Measurements from ENCODE around the gene MLYCD. TPM values are rescaled to one million over a fixed set of nuclear protein-coding genes. Genes with fewer than 3 reads are reported as not detected.

The MLYCD gene
- total and polyA plus RNA-seq, 4 donors, result 1.6 to 9.2 (median 6.8) TPM

GRCh38 chr16:83862661-83863060, 36.3 kb upstream of the MLYCD start:
- ATAC-seq (ENCODE audit: low FRiP score), result no peak
- Histone ChIP-seq H3K27me3 (ENCODE audit: control insufficient read depth in 1 of 2, insufficient read depth in 2 of 2, low read length in 1 of 2) (no peaks in the 10 kb centered on the region), H3K27ac (ENCODE audit: low read depth in 1 of 2, low read length in 2 of 2) (no peak overlapping the region), H3K4me3 (ENCODE audit: low read length in 2 of 2) (no peak overlapping the region), H3K36me3 (ENCODE audit: control insufficient read depth in 1 of 2, insufficient read depth in 2 of 2, low read length in 1 of 2) (no peaks in the 10 kb centered on the region), H3K9me3 (ENCODE audit: control insufficient read depth, low read length) (no peaks in the 10 kb centered on the region), H3K4me1 (ENCODE audit: control insufficient read depth in 1 of 2, insufficient read depth in 2 of 2, low read length in 2 of 2) (no peaks in the 10 kb centered on the region)
- intact Hi-C loops (cut with DNase I), result no loop called here
- WGBS, 2 donors, result 82 to 84% methylated on average over 7 of the region's 7 CpGs
- DNase-seq, result no peak

GRCh38 chr16:83863682-83864081, 35.2 kb upstream of the MLYCD start:
- Histone ChIP-seq H3K27ac (ENCODE audit: low read depth in 1 of 2, low read length in 2 of 2) (no peak overlapping the region), H3K36me3 (ENCODE audit: control insufficient read depth in 1 of 2, insufficient read depth in 2 of 2, low read length in 1 of 2) (no peaks in the 10 kb centered on the region), H3K4me1 (ENCODE audit: control insufficient read depth in 1 of 2, insufficient read depth in 2 of 2, low read length in 2 of 2) (no peaks in the 10 kb centered on the region), H3K27me3 (ENCODE audit: control insufficient read depth in 1 of 2, insufficient read depth in 2 of 2, low read length in 1 of 2) (no peaks in the 10 kb centered on the region), H3K4me3 (ENCODE audit: low read length in 2 of 2) (no peak overlapping the region), H3K9me3 (ENCODE audit: control insufficient read depth, low read length) (no peaks in the 10 kb centered on the region)
- ATAC-seq (ENCODE audit: low FRiP score) (no peak), DNase-seq (no peak)
- intact Hi-C loops (cut with DNase I), result no loop called here
- 79 to 88% methylated on average over 1 of the region's 1 CpG for WGBS, 2 donors

- H3K4me3 ChIP-seq (ENCODE audit: low read length in 2 of 2), result no peak overlapping the region
- H3K9me3 ChIP-seq (ENCODE audit: control insufficient read depth, low read length), result no peaks in the 10 kb centered on the region
- intact Hi-C loops (cut with DNase I), result no loop called here
- no peak for ATAC-seq (ENCODE audit: low FRiP score)
- no peaks in the 10 kb centered on the region for H3K36me3 ChIP-seq (ENCODE audit: control insufficient read depth in 1 of 2, insufficient read depth in 2 of 2, low read length in 1 of 2)
- 78 to 79% methylated on average over 5 of the region's 5 CpGs for WGBS, 2 donors
- no peaks in the 10 kb centered on the region for H3K27me3 ChIP-seq (ENCODE audit: control insufficient read depth in 1 of 2, insufficient read depth in 2 of 2, low read length in 1 of 2)
- H3K27ac ChIP-seq (ENCODE audit: low read depth in 1 of 2, low read length in 2 of 2), result no peak overlapping the region
- no peak for DNase-seq
- no peaks in the 10 kb centered on the region for H3K4me1 ChIP-seq (ENCODE audit: control insufficient read depth in 1 of 2, insufficient read depth in 2 of 2, low read length in 2 of 2)
These were observed 28.1 kb upstream of the MLYCD start for GRCh38 chr16:83870830-83871229.

GRCh38 chr16:83878838-83879237, 20.1 kb upstream of the MLYCD start:
- H3K4me1 ChIP-seq (ENCODE audit: control insufficient read depth in 1 of 2, insufficient read depth in 2 of 2, low read length in 2 of 2), result no peaks in the 10 kb centered on the region
- ATAC-seq (ENCODE audit: low FRiP score) (no peak), DNase-seq (no peak)
- no peaks in the 10 kb centered on the region for H3K9me3 ChIP-seq (ENCODE audit: control insufficient read depth, low read length)
- H3K36me3 ChIP-seq (ENCODE audit: control insufficient read depth in 1 of 2, insufficient read depth in 2 of 2, low read length in 1 of 2), result no peaks in the 10 kb centered on the region
- intact Hi-C loops (cut with DNase I), result no loop called here
- H3K4me3 ChIP-seq (ENCODE audit: low read length in 2 of 2), result no peak overlapping the region
- H3K27ac ChIP-seq (ENCODE audit: low read depth in 1 of 2, low read length in 2 of 2), result no peak overlapping the region
- no peaks in the 10 kb centered on the region for H3K27me3 ChIP-seq (ENCODE audit: control insufficient read depth in 1 of 2, insufficient read depth in 2 of 2, low read length in 1 of 2)
- 28% methylated on average over 6 of the region's 6 CpGs for WGBS, 2 donors

DNA sequence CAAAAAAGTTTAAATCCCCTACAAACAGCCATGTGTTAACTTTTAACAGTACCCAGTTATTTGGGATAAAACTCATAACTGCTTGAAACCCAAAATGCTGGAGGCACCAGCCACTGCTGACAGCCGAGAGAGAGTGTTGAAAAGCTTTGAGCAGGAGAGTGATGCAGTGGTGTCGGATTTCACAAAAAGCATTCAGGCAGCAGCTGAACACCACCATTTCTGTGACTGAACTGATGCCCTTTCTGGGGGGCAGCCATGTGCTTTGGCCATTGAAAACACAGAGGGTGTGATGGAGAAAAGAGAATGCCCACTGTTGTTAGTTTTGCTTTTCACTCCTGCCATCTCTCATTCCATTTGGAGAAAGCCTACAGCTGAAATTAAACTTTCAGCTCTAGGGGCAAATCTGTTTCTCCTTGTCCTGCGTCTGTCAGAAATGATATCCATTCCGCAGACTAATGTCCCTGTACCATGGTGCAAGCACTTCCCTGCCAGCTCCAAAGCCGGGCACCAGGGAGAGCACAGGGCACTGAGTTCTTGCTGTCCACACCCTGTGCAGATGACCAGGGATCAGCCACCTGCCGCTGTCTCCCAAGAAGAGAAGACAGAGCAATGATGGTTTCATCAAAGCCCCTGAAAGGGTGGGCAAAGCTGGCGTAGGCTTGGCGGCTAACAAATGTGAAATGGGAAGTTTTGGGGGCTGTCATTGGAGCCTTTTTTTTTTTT, 16.6 kb upstream of the MLYCD start:
- Histone ChIP-seq H3K36me3 (ENCODE audit: control insufficient read depth in 1 of 2, insufficient read depth in 2 of 2, low read length in 1 of 2) (no peaks in the 10 kb centered on the region), H3K27ac (ENCODE audit: low read depth in 1 of 2, low read length in 2 of 2) (no peak overlapping the region), H3K4me3 (ENCODE audit: low read length in 2 of 2) (no peak overlapping the region), H3K27me3 (ENCODE audit: control insufficient read depth in 1 of 2, insufficient read depth in 2 of 2, low read length in 1 of 2) (no peaks in the 10 kb centered on the region), H3K4me1 (ENCODE audit: control insufficient read depth in 1 of 2, insufficient read depth in 2 of 2, low read length in 2 of 2) (no peaks in the 10 kb centered on the region), H3K9me3 (ENCODE audit: control insufficient read depth, low read length) (no peaks in the 10 kb centered on the region)
- ATAC-seq (ENCODE audit: low FRiP score) (no peak), DNase-seq (no peak)
- 66 to 67% methylated on average over 8 of the region's 8 CpGs for WGBS, 2 donors
- intact Hi-C loops (cut with DNase I), result no loop called here

GRCh38 chr16:83886199-83886971, 12.5 kb upstream of the MLYCD start:
- Histone ChIP-seq H3K4me1 (ENCODE audit: control insufficient read depth in 1 of 2, insufficient read depth in 2 of 2, low read length in 2 of 2) (no peaks in the 10 kb centered on the region), H3K9me3 (ENCODE audit: control insufficient read depth, low read length) (no peaks in the 10 kb centered on the region), H3K27ac (ENCODE audit: low read depth in 1 of 2, low read length in 2 of 2) (no peak overlapping the region), H3K36me3 (ENCODE audit: control insufficient read depth in 1 of 2, insufficient read depth in 2 of 2, low read length in 1 of 2) (no peaks in the 10 kb centered on the region), H3K27me3 (ENCODE audit: control insufficient read depth in 1 of 2, insufficient read depth in 2 of 2, low read length in 1 of 2) (no peaks in the 10 kb centered on the region), H3K4me3 (ENCODE audit: low read length in 2 of 2) (no peak overlapping the region)
- ATAC-seq (ENCODE audit: low FRiP score) (no peak), DNase-seq (no peak)
- intact Hi-C loops (cut with DNase I), result no loop called here
- WGBS, 2 donors, result 95% methylated on average over 13 of the region's 13 CpGs

DNA sequence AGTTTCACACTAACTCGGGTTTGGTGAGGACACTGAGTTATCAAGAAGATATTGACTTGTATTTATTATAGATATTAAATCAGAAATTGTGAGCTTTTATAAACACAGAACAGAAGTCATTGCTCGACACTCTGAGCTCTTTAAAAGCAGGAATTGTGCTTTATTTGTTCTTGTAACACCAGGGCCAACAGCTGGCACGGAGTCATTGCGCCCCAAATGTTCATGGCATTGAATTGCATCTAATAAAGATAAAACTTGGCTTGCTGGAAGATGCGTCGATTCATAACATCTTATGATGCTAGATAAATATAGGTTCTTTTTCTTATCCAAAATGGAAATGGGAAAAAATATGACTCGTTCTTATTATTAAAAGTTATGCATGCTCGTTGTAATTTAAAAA, 11.8 kb upstream of the MLYCD start:
- intact Hi-C loops (cut with DNase I), result no loop called here
- Histone ChIP-seq H3K27me3 (ENCODE audit: control insufficient read depth in 1 of 2, insufficient read depth in 2 of 2, low read length in 1 of 2) (no peaks in the 10 kb centered on the region), H3K36me3 (ENCODE audit: control insufficient read depth in 1 of 2, insufficient read depth in 2 of 2, low read length in 1 of 2) (no peaks in the 10 kb centered on the region), H3K9me3 (ENCODE audit: control insufficient read depth, low read length) (peaks cover under 1% of the 10 kb centered on the region), H3K4me3 (ENCODE audit: low read length in 2 of 2) (no peak overlapping the region), H3K4me1 (ENCODE audit: control insufficient read depth in 1 of 2, insufficient read depth in 2 of 2, low read length in 2 of 2) (no peaks in the 10 kb centered on the region), H3K27ac (ENCODE audit: low read depth in 1 of 2, low read length in 2 of 2) (no peak overlapping the region)
- ATAC-seq (ENCODE audit: low FRiP score), result no peak
- 44 to 49% methylated on average over 8 of the region's 8 CpGs for WGBS, 2 donors
- DNase-seq, result no peak

DNA sequence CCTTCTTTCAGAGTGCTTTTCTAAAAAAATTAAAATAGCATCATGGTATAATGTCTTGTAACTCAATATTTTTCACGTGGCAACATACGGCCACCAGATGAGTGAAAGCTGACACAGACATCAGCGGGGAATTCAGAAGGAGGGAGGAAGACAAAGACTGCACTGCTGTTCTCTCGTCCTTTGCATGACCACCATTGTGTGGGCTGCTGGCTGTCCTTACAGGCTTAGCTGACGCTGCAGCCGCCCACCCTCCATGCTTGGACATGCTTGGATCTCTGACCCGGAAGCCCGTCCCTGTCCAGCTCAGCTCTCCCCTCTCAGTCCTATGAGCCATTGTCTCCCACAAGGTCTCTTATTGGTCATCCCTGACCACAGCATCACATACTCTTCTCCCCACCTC, 11.4 kb upstream of the MLYCD start:
- H3K27ac ChIP-seq (ENCODE audit: low read depth in 1 of 2, low read length in 2 of 2), result no peak overlapping the region
- H3K9me3 ChIP-seq (ENCODE audit: control insufficient read depth, low read length), result peaks cover 1% of the 10 kb centered on the region
- WGBS, 2 donors, result 54 to 56% methylated on average over 8 of the region's 8 CpGs
- H3K36me3 ChIP-seq (ENCODE audit: control insufficient read depth in 1 of 2, insufficient read depth in 2 of 2, low read length in 1 of 2), result no peaks in the 10 kb centered on the region
- no peaks in the 10 kb centered on the region for H3K4me1 ChIP-seq (ENCODE audit: control insufficient read depth in 1 of 2, insufficient read depth in 2 of 2, low read length in 2 of 2)
- no peak overlapping the region for H3K4me3 ChIP-seq (ENCODE audit: low read length in 2 of 2)
- ATAC-seq (ENCODE audit: low FRiP score) (no peak), DNase-seq (no peak)
- intact Hi-C loops (cut with DNase I), result no loop called here
- no peaks in the 10 kb centered on the region for H3K27me3 ChIP-seq (ENCODE audit: control insufficient read depth in 1 of 2, insufficient read depth in 2 of 2, low read length in 1 of 2)

- intact Hi-C loops (cut with DNase I), result no loop called here
- no peak for ATAC-seq (ENCODE audit: low FRiP score)
These were observed 10.3 kb upstream of the MLYCD start for GRCh38 chr16:83888672-83889044.

More at GRCh38 chr16:83888672-83889044, 10.3 kb upstream of the MLYCD start:
- Histone ChIP-seq H3K27ac (ENCODE audit: low read depth in 1 of 2, low read length in 2 of 2) (no peak overlapping the region), H3K4me3 (ENCODE audit: low read length in 2 of 2) (no peak overlapping the region), H3K27me3 (ENCODE audit: control insufficient read depth in 1 of 2, insufficient read depth in 2 of 2, low read length in 1 of 2) (no peaks in the 10 kb centered on the region), H3K4me1 (ENCODE audit: control insufficient read depth in 1 of 2, insufficient read depth in 2 of 2, low read length in 2 of 2) (no peaks in the 10 kb centered on the region), H3K36me3 (ENCODE audit: control insufficient read depth in 1 of 2, insufficient read depth in 2 of 2, low read length in 1 of 2) (no peaks in the 10 kb centered on the region), H3K9me3 (ENCODE audit: control insufficient read depth, low read length) (peaks cover 1% of the 10 kb centered on the region)
- 60 to 70% methylated on average over 4 of the region's 4 CpGs for WGBS, 2 donors
- DNase-seq, result no peak
